Activated T-helper 1 cell treated with anti-CD3 and anti-CD28 coated beads, Interleukin-12 subunit alpha, Interleukin-12 subunit beta, Interleukin-2, Interleukin-4 antibody, amounts not matched to agents 30 ng/mL and 10 ng/mL and 1 ng/mL, durations not matched to agents 14 hours and 24 hours and 36 hours (primary cell): ENCODE data around the gene GBF1. TPM values are rescaled to one million over a fixed set of nuclear protein-coding genes. Genes with fewer than 3 reads are reported as not detected.

Experiments used
- DNase-seq: peaks from one replicate; pipeline ENCODE4 v3.0.0; 2021; ENCODE audit warnings: low spot score
- H3K27ac Mint-ChIP-seq: one replicate; pipeline ENCODE4 v1.8.0; 2021; ENCODE audit warnings: mild to moderate bottlenecking, mixed read lengths
- H3K27me3 Mint-ChIP-seq: one replicate; pipeline ENCODE4 v1.8.0; 2022; ENCODE audit warnings: mild to moderate bottlenecking, moderate library complexity, mixed read lengths; ENCODE audit not compliant: insufficient read depth
- H3K36me3 Mint-ChIP-seq: one replicate; pipeline ENCODE4 v1.8.0; 2021; ENCODE audit warnings: low read depth, mixed read lengths
- H3K4me1 Mint-ChIP-seq: one replicate; pipeline ENCODE4 v1.8.0; 2021; ENCODE audit warnings: low read depth, mixed read lengths
- H3K4me3 Mint-ChIP-seq: one replicate; pipeline ENCODE4 v1.8.0; 2021; ENCODE audit warnings: mild to moderate bottlenecking, moderate library complexity, mixed read lengths
- H3K9me3 Mint-ChIP-seq: one replicate; pipeline ENCODE4 v1.8.0; 2021; ENCODE audit warnings: mixed read lengths
- intact Hi-C: fragments of 100-400 bp; cut with micrococcal nuclease; formaldehyde crosslinking; loops from one replicate; pipeline ENCODE4 v1.15.1; 2024
- total RNA-seq: library from RNA; stranded (reverse); gene quantifications from 2 replicates; pipeline ENCODE4 v1.2.3, GENCODE V29; 2022

Gene GBF1
- total RNA-seq, 1 donor from 2014 or later, result 46.7 TPM

DNA sequence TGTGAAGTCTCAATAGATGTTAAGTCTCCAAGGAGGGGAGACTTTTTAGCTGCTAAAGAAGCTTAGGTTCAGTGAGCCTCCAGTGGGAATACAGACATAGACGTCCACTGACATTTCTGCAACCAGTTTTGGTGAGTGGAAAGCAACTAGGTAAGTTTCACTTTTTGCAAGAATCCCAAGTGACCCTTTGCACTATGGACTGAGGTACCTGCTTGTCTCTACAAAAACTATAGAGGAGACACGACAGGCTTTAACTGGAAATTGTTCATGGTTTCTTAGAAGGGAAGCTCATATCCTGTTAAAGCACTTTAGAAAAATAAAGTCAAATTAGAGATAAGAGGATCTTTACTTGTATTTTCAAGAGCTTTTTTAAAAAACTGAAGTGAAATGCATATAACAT is 38.6 kb downstream of the GBF1 start:
- no peaks in the 10 kb centered on the region for H3K27me3 Mint-ChIP-seq
- no peaks in the 10 kb centered on the region for H3K9me3 Mint-ChIP-seq
- peaks cover 67% of the 10 kb centered on the region for H3K4me1 Mint-ChIP-seq
- peak overlapping the region; percentile 79 for H3K27ac Mint-ChIP-seq
- DNase-seq, result no peak
- peaks cover 5% of the 10 kb centered on the region for H3K36me3 Mint-ChIP-seq
- peak overlapping the region; percentile 48 for H3K4me3 Mint-ChIP-seq
- intact Hi-C loops, result loop anchor here (2.0 to 10.0 kb wide), 3 partner anchors 15 to 51 kb away; partner anchors contain the start of gene GBF1

DNA sequence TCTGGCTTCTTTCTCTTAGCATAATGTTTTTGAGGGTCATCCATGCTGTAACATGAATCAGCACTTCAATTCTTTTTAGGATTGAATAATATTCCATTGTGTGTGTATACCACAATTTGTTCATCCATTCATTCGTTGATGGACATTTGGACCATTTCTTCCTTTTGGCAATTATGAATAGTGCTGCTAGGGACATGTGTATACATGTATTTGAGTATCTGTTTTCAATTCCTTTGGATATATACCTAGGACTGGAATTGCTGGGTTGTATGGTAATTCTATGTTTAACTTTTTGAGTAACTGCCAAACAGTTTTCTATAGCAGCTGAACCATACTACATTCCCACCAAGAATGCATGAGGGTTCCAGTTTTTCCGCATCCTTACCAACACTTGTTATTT is 39.2 kb downstream of the GBF1 start:
- Mint-ChIP-seq H3K4me1 (peaks cover 62% of the 10 kb centered on the region), H3K27ac (peak overlapping the region; percentile 72), H3K9me3 (no peaks in the 10 kb centered on the region), H3K27me3 (no peaks in the 10 kb centered on the region), H3K4me3 (no peak overlapping the region), H3K36me3 (peaks cover 8% of the 10 kb centered on the region)
- DNase-seq, result no peak
- intact Hi-C loops, result loop anchor here (10.0 kb wide), 1 partner anchor 50 kb away; no protein-coding TSS in a partner anchor

GRCh38 chr10:102285133-102285532 is 39.8 kb downstream of the GBF1 start:
- no peak overlapping the region for H3K4me3 Mint-ChIP-seq
- H3K4me1 Mint-ChIP-seq, result peaks cover 56% of the 10 kb centered on the region
- no peak overlapping the region for H3K27ac Mint-ChIP-seq

DNA sequence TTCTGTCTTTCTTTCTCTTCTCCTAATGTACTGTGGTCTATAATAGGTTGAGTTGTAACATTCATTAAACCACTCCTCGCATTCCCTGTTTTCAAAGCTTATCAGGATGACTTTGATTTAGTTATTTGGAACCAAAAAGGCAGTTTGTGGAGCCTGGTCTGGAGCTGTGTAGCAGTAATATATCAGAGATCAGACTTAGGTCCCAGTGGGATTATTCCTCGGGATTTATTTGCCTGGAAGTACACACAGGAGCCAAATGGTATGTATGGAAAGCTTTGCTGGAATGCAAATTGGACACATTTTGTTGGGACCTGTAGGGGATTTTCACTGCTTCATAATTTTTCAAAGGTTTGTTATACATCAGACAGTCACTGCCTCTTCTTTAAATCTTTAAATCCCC is 40.9 kb downstream of the GBF1 start:
- intact Hi-C loops, result loop anchor here (10.0 kb wide), 1 partner anchor 49 kb away; no protein-coding TSS in a partner anchor
- DNase-seq, result no peak
- Mint-ChIP-seq H3K4me1 (peaks cover 49% of the 10 kb centered on the region), H3K27ac (no peak overlapping the region), H3K27me3 (no peaks in the 10 kb centered on the region), H3K4me3 (no peak overlapping the region), H3K36me3 (peaks cover 8% of the 10 kb centered on the region), H3K9me3 (no peaks in the 10 kb centered on the region)

More at GRCh38 chr10:102285133-102285532, 39.8 kb downstream of the GBF1 start:
- DNase-seq, result no peak
- intact Hi-C loops, result loop anchor here (10.0 kb wide), 1 partner anchor 50 kb away; no protein-coding TSS in a partner anchor
- Mint-ChIP-seq H3K27me3 (no peaks in the 10 kb centered on the region), H3K9me3 (no peaks in the 10 kb centered on the region), H3K36me3 (peaks cover 8% of the 10 kb centered on the region)

GRCh38 chr10:102287538-102287937 is 42.2 kb downstream of the GBF1 start:
- Mint-ChIP-seq H3K9me3 (no peaks in the 10 kb centered on the region), H3K4me3 (no peak overlapping the region), H3K4me1 (peaks cover 47% of the 10 kb centered on the region), H3K27me3 (no peaks in the 10 kb centered on the region), H3K27ac (peak overlapping the region; percentile 64), H3K36me3 (peaks cover 8% of the 10 kb centered on the region)
- intact Hi-C loops, result loop anchor here (10.0 kb wide), 1 partner anchor 47 kb away; no protein-coding TSS in a partner anchor
- DNase-seq, result no peak

DNA sequence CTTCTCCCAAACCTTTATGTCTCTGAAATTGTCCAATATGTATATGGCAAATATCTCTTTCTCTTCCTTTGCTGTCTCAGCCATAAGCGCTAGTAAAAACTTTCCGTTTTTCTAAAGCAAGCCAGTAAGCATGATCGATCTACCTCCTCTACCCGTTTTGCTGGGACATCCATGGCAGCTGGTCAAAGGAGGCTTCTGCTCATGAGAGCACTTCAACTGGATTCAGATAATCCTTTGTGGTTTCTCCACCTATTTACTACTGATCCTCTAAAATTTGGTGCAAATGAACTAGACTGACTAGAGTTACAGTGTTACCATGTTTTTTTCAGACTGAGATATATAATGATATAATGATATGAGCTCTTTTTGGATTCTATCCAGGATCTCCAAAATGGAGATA is 42.7 kb downstream of the GBF1 start:
- peaks cover 42% of the 10 kb centered on the region for H3K4me1 Mint-ChIP-seq
- no peaks in the 10 kb centered on the region for H3K9me3 Mint-ChIP-seq
- no peak overlapping the region for H3K27ac Mint-ChIP-seq
- peaks cover 8% of the 10 kb centered on the region for H3K36me3 Mint-ChIP-seq
- no peaks in the 10 kb centered on the region for H3K27me3 Mint-ChIP-seq
- intact Hi-C loops, result loop anchor here (10.0 kb wide), 1 partner anchor 47 kb away; no protein-coding TSS in a partner anchor
- no peak for DNase-seq
- H3K4me3 Mint-ChIP-seq, result no peak overlapping the region

GRCh38 chr10:102289356-102289755 is 44.0 kb downstream of the GBF1 start:
- H3K9me3 Mint-ChIP-seq, result no peaks in the 10 kb centered on the region
- peaks cover 28% of the 10 kb centered on the region for H3K4me1 Mint-ChIP-seq
- intact Hi-C loops, result loop anchor here (10.0 kb wide), 1 partner anchor 45 kb away; no protein-coding TSS in a partner anchor
- H3K4me3 Mint-ChIP-seq, result no peak overlapping the region
- no peak for DNase-seq
- H3K27ac Mint-ChIP-seq, result no peak overlapping the region
- H3K27me3 Mint-ChIP-seq, result no peaks in the 10 kb centered on the region
- peaks cover 8% of the 10 kb centered on the region for H3K36me3 Mint-ChIP-seq

DNA sequence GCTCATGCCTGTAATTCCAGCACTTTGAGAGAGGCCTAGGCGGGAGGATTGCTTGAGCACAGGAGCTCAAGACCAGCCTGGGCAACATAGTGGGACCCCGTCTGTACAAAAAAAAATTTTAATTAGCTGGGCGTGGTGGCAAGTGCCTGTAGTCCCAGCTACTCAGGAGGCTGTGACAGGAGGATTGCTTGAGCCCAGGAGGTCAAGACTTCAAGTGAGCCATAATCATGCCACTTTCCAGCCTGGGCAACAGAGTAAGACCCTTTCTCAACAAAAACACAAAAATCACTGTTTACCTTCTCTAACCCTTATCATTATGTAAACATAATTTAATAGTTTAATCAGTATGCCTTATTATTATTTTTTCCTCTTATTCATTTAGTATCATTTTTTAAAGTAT is 44.5 kb downstream of the GBF1 start:
- Mint-ChIP-seq H3K36me3 (peaks cover 8% of the 10 kb centered on the region), H3K27ac (no peak overlapping the region), H3K4me1 (peaks cover 24% of the 10 kb centered on the region)

GRCh38 chr10:102291221-102291905 is 46.0 kb downstream of the GBF1 start:
- Mint-ChIP-seq H3K4me3 (no peak overlapping the region), H3K4me1 (peaks cover 16% of the 10 kb centered on the region), H3K9me3 (no peaks in the 10 kb centered on the region), H3K27me3 (no peaks in the 10 kb centered on the region), H3K36me3 (peaks cover 8% of the 10 kb centered on the region), H3K27ac (no peak overlapping the region)
- intact Hi-C loops, result no loop called here
- no peak for DNase-seq

More for the DNA sequence above, 44.5 kb downstream of the GBF1 start:
- Mint-ChIP-seq H3K4me3 (no peak overlapping the region), H3K27me3 (no peaks in the 10 kb centered on the region), H3K9me3 (no peaks in the 10 kb centered on the region)
- no peak for DNase-seq
- intact Hi-C loops, result loop anchor here (10.0 kb wide), 1 partner anchor 45 kb away; no protein-coding TSS in a partner anchor

DNA sequence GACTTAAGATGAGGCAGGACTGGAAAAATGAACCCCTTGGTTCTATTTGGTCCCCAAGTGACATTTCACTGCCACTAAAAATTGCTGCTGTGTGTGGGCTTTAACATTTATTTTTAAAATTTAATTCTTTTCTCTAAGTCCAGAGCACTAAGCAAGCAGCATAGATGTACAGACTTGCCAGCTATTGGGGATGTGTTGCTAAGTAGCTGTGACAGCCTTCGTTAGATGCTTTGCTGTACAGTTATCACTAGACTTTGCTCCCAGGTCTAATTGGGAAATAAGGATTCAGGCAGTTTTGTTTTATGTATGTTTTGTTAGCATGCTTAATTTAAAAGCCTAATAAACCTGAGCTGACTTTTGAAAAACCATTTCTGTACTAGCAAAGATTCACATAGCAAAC is 51.8 kb downstream of the GBF1 start:
- peaks cover 11% of the 10 kb centered on the region for H3K4me1 Mint-ChIP-seq
- no peak for DNase-seq
- intact Hi-C loops, result no loop called here
- no peak overlapping the region for H3K4me3 Mint-ChIP-seq
- no peaks in the 10 kb centered on the region for H3K27me3 Mint-ChIP-seq
- no peak overlapping the region for H3K27ac Mint-ChIP-seq
- H3K9me3 Mint-ChIP-seq, result no peaks in the 10 kb centered on the region
- peaks cover 3% of the 10 kb centered on the region for H3K36me3 Mint-ChIP-seq

DNA sequence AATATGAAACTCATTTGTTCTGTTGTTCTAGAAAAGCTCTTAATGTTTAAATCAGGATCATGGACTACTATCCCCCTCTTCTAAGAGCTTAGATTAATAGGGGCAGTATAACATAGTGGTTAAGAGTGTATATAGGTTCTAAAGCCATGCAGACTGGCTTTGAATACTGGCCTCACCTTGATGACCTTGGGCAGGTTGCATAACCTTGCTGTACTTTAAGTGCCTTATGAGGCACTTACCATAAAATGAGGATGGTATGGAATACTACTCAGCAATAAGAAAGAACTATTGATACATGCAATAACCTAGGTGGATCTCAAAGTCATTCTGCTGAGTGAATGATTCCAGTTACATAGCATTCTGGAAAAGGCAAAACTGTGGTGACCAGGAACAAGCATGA is 53.6 kb downstream of the GBF1 start:
- H3K27ac Mint-ChIP-seq, result no peak overlapping the region
- intact Hi-C loops, result no loop called here

DNA sequence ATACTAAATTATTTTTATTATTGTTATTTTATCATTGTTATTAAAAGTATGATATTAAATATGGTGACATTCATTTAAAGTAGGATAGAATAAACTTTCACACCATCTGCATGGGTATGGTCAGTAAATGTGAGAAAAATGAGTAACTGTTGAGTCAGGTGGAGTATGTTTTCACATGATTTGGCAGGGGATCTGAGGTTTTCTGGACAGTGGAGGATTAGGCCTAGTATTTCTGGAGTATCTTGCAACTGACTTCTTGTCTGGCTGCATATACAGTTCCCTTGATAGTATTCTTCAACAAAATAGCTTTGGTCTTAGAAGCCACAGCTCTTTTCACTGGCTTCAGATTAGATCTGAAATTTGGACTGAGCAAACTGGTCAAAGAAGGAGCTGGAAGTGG is 54.5 kb downstream of the GBF1 start:
- Mint-ChIP-seq H3K4me3 (no peak overlapping the region), H3K27me3 (no peaks in the 10 kb centered on the region), H3K4me1 (peaks cover 11% of the 10 kb centered on the region), H3K36me3 (peaks cover 3% of the 10 kb centered on the region), H3K9me3 (no peaks in the 10 kb centered on the region), H3K27ac (peak overlapping the region; percentile 13)
- DNase-seq, result no peak
- intact Hi-C loops, result no loop called here

More for the DNA sequence above, 53.6 kb downstream of the GBF1 start:
- Mint-ChIP-seq H3K4me3 (no peak overlapping the region), H3K27me3 (no peaks in the 10 kb centered on the region), H3K4me1 (peaks cover 11% of the 10 kb centered on the region), H3K36me3 (peaks cover 3% of the 10 kb centered on the region), H3K9me3 (no peaks in the 10 kb centered on the region)
- no peak for DNase-seq

DNA sequence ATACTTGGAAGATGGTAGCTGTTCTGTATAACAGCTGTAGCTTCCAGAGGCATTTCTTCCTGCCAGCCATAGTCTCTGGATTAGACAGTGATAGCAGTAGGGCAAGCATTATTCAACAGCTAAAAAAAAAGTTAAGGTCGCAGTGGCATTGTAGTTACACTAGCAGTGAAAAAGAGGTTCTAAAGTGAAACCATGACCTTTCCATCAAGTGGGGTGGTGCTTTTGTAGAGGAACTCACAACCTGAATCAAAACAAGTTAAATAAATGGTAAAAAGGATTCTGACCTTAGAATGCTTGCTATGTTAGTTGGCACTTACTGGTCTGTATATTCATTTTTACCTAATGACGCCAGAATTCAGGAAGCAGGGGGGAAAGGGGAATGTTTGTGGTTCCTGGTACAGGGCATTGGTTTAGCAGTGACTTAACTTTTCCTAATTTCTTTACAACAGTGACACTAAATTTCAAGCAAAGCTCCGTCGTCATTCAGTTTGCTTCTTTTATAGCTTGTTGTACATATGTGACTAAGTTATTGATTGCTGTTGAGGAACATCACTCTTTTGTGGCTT is 55.0 kb downstream of the GBF1 start:
- Mint-ChIP-seq H3K36me3 (peaks cover 3% of the 10 kb centered on the region), H3K27ac (peak overlapping the region; percentile 86), H3K4me3 (no peak overlapping the region), H3K4me1 (peaks cover 11% of the 10 kb centered on the region), H3K27me3 (no peaks in the 10 kb centered on the region), H3K9me3 (no peaks in the 10 kb centered on the region)
- intact Hi-C loops, result no loop called here
- no peak for DNase-seq
